GM12801 (cell line): ENCODE data around the gene CISTR.

Experiments
- TF ChIP-seq, protein P1 (sequence below): IDR thresholded peaks from one replicate; pipeline ENCODE4 v1.5.1; 2011; ENCODE audit warnings: control low read depth; ENCODE audit not compliant: insufficient read length; ENCODE audit errors: extremely low read depth

Gene CISTR

DNA sequence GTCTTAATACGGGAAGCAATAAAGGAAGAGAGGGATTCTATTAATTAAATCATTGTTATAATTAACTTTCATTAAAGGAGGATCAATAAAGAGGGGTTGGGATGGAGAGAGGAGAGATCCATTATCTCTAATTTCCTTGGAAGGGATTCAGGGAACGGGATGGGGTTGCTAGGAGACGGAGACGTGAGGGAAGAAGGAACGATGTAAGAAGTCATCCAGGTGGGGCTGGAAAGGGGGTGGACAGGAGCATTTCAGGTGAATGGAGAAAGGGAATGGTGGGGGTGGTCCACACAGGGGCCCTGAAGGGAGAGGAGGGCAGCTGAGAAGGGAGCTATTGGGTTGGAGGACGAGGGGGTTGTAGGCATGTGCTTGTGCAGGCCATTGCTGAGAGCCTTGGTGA, 41.7 kb downstream of the CISTR start:
- TF ChIP-seq, protein P1, sequence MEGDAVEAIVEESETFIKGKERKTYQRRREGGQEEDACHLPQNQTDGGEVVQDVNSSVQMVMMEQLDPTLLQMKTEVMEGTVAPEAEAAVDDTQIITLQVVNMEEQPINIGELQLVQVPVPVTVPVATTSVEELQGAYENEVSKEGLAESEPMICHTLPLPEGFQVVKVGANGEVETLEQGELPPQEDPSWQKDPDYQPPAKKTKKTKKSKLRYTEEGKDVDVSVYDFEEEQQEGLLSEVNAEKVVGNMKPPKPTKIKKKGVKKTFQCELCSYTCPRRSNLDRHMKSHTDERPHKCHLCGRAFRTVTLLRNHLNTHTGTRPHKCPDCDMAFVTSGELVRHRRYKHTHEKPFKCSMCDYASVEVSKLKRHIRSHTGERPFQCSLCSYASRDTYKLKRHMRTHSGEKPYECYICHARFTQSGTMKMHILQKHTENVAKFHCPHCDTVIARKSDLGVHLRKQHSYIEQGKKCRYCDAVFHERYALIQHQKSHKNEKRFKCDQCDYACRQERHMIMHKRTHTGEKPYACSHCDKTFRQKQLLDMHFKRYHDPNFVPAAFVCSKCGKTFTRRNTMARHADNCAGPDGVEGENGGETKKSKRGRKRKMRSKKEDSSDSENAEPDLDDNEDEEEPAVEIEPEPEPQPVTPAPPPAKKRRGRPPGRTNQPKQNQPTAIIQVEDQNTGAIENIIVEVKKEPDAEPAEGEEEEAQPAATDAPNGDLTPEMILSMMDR, result no peak

DNA sequence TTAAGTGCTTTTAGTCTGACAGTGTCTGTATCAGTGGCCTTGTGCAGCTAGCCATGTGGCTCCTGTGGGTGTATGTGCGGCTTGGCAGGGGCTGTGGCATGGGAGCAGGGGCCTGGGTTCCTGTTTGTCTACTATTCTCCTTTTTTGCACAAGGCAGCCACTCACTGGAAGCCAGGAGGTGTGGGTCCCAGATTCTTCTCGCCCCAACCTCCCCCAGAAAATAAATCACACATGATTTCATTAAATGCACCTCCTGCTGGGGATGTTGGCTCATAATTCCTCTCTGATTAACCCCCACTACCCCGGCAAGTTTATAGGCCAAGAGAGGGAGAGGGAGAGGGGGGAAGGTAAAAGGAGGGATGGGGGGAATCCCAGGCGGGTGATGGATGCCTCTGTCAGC, 42.1 kb downstream of the CISTR start:
- TF ChIP-seq, protein P1, result no peak

DNA sequence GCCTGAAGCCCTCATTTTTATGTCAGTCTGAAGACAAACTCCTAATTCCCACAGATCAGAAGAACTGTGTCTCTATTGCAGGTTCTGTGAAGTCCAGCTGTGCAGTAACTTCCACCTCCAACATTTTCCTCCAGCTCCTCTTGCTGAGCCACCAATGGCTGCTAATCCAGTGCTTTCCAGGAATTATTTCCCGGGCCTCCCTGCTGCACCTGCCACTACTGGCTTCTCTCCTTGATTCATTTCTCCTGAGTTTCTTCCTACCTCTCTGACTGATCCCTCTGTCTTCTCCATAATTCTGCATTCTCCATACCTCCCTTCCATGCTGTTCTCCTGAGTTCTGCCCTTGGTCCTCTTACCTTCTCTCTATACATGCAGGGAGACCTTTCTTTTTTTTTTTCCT, 45.7 kb downstream of the CISTR start:
- TF ChIP-seq, protein P1, result no peak

DNA sequence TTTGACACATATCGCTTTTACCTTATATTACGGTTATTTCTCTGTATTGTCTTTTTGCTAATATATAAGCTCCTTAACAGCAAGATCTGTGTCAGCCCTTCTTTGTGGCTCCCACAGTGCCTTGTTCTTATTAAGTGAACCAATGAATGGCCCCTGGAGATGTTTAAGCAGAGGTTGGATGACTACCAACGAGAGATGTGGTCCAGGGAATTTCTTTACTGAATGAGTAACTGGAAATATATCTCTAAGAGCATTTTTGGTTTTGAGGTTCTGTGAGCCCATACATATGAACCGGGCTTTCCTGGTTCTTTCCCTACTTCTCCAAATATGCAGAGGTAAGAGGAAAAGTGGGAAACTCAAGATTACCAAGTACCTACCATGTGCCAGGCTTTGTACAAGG, 48.0 kb downstream of the CISTR start:
- TF ChIP-seq, protein P1, result no peak

DNA sequence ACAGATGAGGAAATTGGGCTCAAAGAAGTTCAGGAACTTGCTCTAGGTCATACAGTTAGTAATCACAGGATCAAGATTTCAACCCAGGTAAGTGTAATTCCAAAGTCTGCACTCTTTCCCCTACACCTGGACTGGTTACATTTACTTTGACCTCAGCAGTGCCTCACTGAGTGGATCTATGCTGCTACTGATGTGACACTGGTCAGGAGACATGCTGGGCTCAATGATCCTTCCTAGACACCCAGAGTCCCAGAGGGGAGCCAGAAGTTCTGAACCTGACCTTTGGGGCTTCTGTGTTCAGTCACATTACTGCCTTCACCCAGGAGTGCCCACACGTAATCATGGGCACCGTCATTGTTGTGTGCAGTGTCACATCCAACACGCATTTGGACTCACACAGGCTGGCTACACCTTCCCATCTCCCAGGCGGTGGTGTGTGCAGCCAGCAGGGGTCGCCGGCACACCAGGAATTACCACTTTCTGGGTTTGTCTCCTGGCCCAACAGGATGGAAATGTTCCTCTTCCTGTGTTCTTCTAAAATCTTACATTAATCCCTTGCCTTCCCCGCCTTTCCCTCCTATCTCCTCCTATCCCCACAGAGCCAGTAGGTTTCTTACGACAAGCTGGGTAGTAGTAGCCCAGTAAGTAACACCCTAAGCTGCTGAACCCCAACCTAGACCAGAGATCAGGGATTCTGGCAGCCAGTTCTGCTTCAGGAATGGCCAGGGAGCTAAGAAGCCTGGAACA, 50.1 kb downstream of the CISTR start:
- TF ChIP-seq, protein P1, result no peak

DNA sequence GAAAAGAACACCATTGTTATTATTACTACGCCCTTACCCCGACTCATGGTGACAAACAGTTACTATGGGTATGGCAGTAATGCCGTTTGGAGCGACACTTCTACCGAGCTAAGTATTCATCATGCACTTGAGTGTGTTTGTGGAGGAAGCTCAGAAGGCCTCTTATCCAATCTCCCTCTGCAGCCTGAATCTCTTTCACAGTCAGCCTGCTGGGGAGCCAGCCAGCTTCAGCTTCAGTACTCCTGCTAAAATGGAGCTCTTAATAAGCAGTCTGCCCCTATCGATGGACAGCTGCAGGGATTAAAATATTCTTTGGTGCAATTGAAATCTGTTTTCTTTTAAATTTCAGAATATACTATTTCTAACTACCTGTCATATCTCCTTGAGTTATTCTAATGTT, 51.2 kb downstream of the CISTR start:
- TF ChIP-seq, protein P1, result no peak

DNA sequence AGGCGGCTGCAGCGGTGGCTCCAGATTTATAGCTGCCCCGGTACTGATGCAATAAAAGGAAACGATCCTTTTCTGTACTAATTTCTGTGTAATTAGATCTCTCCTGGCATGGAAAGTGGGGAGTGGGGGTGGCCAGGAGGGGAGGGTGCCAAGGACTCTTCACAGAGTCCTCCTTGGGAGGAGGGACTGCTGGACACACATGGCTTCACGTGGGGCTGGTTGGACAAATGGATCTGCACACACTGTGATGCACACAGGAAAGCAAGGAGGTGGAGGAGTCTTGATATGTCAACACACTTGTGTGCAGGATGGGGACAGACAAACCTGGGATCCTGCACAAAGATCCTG, 52.1 kb downstream of the CISTR start:
- TF ChIP-seq, protein P1, result no peak
